ENCODE results near the gene POLR2H. TPM values are rescaled to one million over a fixed set of nuclear protein-coding genes. Genes with fewer than 3 reads are reported as not detected.

The POLR2H gene
- total RNA-seq, 1 experiment from 2014 or later, result 101 TPM

Small RNAs within 50 kb of the gene (small RNA-seq; reads per million reads assigned to genes)
- 46.2 to 420 reads per million in 2 experiments for gene SNORD66

Other genes starting within 250 kb of the POLR2H start
- gene EIF2B5, start 226.4 kb upstream of the POLR2H start, total RNA-seq (2014; rRNA removed; shearing (Covaris generic)), result 32.0 and 33.3 TPM in 2 replicates
- gene DVL3, start 206.3 kb upstream of the POLR2H start, total RNA-seq (2014; rRNA removed; shearing (Covaris generic)), result 16.1 and 19.4 TPM in 2 replicates
- 110 and 117 TPM in 2 replicates for gene AP2M1, start 186.9 kb upstream of the POLR2H start, total RNA-seq (2014; rRNA removed; shearing (Covaris generic))
- gene ABCF3, start 175.5 kb upstream of the POLR2H start, total RNA-seq (2014; rRNA removed; shearing (Covaris generic)), result 21.1 and 25.4 TPM in 2 replicates
- 0.35 TPM in 1 of 2 replicates, not detected in the other for gene VWA5B2, start 132.1 kb upstream of the POLR2H start, total RNA-seq (2014; rRNA removed; shearing (Covaris generic))
- 50.7 and 52.9 TPM in 2 replicates for gene ALG3, start 112.7 kb upstream of the POLR2H start, total RNA-seq (2014; rRNA removed; shearing (Covaris generic))
- gene EEF1AKMT4, start 112.0 kb upstream of the POLR2H start, total RNA-seq (2014; rRNA removed; shearing (Covaris generic)), result 15.1 and 15.8 TPM in 2 replicates
- gene CAMK2N2, start 100.2 kb upstream of the POLR2H start, total RNA-seq (2014; rRNA removed; shearing (Covaris generic)), result 0.23 TPM in 1 of 2 replicates, not detected in the other
- not detected in 2 replicates for gene ECE2, start 85.7 kb upstream of the POLR2H start, total RNA-seq (2014; rRNA removed; shearing (Covaris generic))
- 140 and 164 TPM in 2 replicates for gene PSMD2, start 62.5 kb upstream of the POLR2H start, total RNA-seq (2014; rRNA removed; shearing (Covaris generic))
- gene EIF4G1, start 47.1 kb upstream of the POLR2H start, total RNA-seq (2014; rRNA removed; shearing (Covaris generic)), result 160 and 178 TPM in 2 replicates
- 10.7 and 12.6 TPM in 2 replicates for gene FAM131A, start 24.1 kb upstream of the POLR2H start, total RNA-seq (2014; rRNA removed; shearing (Covaris generic))
- 4.9 and 6.2 TPM in 2 replicates for gene CLCN2, start 105 bp upstream of the POLR2H start, total RNA-seq (2014; rRNA removed; shearing (Covaris generic))
- not detected in 2 replicates for gene THPO, start 16.5 kb downstream of the POLR2H start, total RNA-seq (2014; rRNA removed; shearing (Covaris generic))
- 0.07 TPM in 1 of 2 replicates, not detected in the other for gene CHRD, start 18.3 kb downstream of the POLR2H start, total RNA-seq (2014; rRNA removed; shearing (Covaris generic))
- gene EPHB3, start 200.1 kb downstream of the POLR2H start, total RNA-seq (2014; rRNA removed; shearing (Covaris generic)), result not detected in 2 replicates

Data from NCI-H460 (cell line).